CD14-positive monocyte (primary cell): ENCODE results near the gene WBP1. TPM values are rescaled to one million over a fixed set of nuclear protein-coding genes. Genes with fewer than 3 reads are reported as not detected.
"Not testable (repeated sequence)": the region's sequence is repeated elsewhere in the genome, so short reads cannot be mapped to it uniquely, and the experiment has no call there.

Experiments
- DNase-seq, 3 donors: peaks; one replicate each; pipeline ENCODE4 v3.0.0-alpha.2; 2011 to 2022
- H2AFZ ChIP-seq: 2 replicates; pipeline ENCODE4 v1.6.0; 2012; ENCODE audit warnings: mild to moderate bottlenecking, low read depth, low read length, inconsistent platforms; ENCODE audit not compliant: insufficient read depth, poor library complexity, severe bottlenecking
- H3K27ac ChIP-seq, 2 donors: 1 replicate in 1 of 2; 2 replicates in 1 of 2; pipeline ENCODE4 v1.5.1; 2012 to 2013; ENCODE audit warnings: low read length in 2 of 2, control low read depth in 1 of 2, inconsistent platforms in 1 of 2, low read depth in 1 of 2, mild to moderate bottlenecking in 1 of 2
- H3K27me3 ChIP-seq, 2 donors: one replicate each; pipeline versions ENCODE4 v1.6.0 to v1.6.1; 2011 to 2013; ENCODE audit warnings: low read length in 2 of 2; ENCODE audit not compliant: control insufficient read depth in 2 of 2, insufficient read depth in 2 of 2
- H3K36me3 ChIP-seq, 2 donors: replicated peaks in 1 of 2; 1 replicate in 1 of 2; 2 replicates in 1 of 2; pipeline versions ENCODE4 v1.5.1 to v1.6.1; 2012 to 2013; ENCODE audit warnings: low read length in 2 of 2, control low read depth in 1 of 2, inconsistent platforms in 1 of 2, mild to moderate bottlenecking in 1 of 2; ENCODE audit not compliant: insufficient read depth in 2 of 2, control insufficient read depth in 1 of 2
- H3K4me1 ChIP-seq, 2 donors: 1 replicate in 1 of 2; 2 replicates in 1 of 2; pipeline versions ENCODE4 v1.5.1 to v1.6.1; 2012 to 2013; ENCODE audit warnings: low read length in 2 of 2, control low read depth in 1 of 2, inconsistent platforms in 1 of 2, mild to moderate bottlenecking in 1 of 2, moderate library complexity in 1 of 2; ENCODE audit not compliant: insufficient read depth in 2 of 2, control insufficient read depth in 1 of 2
- H3K4me2 ChIP-seq: replicated peaks from 2 replicates; pipeline ENCODE3; 2012; ENCODE audit warnings: low read length, moderate library complexity, mild to moderate bottlenecking; ENCODE audit not compliant: poor library complexity, severe bottlenecking; ENCODE audit errors: extremely low read depth
- H3K4me3 ChIP-seq, 3 experiments: fragments of 200-600 bp in 1 of 3; sonication (generic) in 1 of 3; replicated peaks in 1 of 3; 1 replicate in 2 of 3; 2 replicates in 1 of 3; pipeline ENCODE4 v1.5.1; 2011 to 2013; ENCODE audit warnings: low read length in 3 of 3, mild to moderate bottlenecking in 3 of 3, control low read depth in 2 of 3, low read depth in 2 of 3, inconsistent platforms in 1 of 3, moderate library complexity in 1 of 3
- H3K79me2 ChIP-seq: 2 replicates; pipeline ENCODE4 v1.6.0; 2012; ENCODE audit warnings: mild to moderate bottlenecking, control low read depth, inconsistent platforms, low read length, moderate library complexity; ENCODE audit not compliant: insufficient read depth
- H3K9ac ChIP-seq: 2 replicates; pipeline ENCODE4 v1.6.0; 2017; ENCODE audit warnings: low read length, mild to moderate bottlenecking; ENCODE audit not compliant: insufficient read depth, poor library complexity, severe bottlenecking
- H3K9me3 ChIP-seq, 2 donors: replicated peaks in 1 of 2; 1 replicate in 1 of 2; 2 replicates in 1 of 2; pipeline versions ENCODE4 v1.5.1 to v1.6.1; 2012 to 2013; ENCODE audit warnings: low read length in 2 of 2, control low read depth in 1 of 2; ENCODE audit not compliant: control insufficient read depth in 1 of 2, insufficient read depth in 1 of 2
- H4K20me1 ChIP-seq: 2 replicates; pipeline ENCODE4 v1.6.0; 2012; ENCODE audit warnings: mild to moderate bottlenecking, low read length, control low read depth, moderate library complexity; ENCODE audit not compliant: insufficient read depth
- H3K27ac Mint-ChIP-seq, 7 donors: one replicate each; pipeline ENCODE4 v1.8.0; 2020; ENCODE audit warnings: mild to moderate bottlenecking in 7 of 7, mixed read lengths in 7 of 7, moderate library complexity in 6 of 7, inconsistent platforms in 2 of 7
- H3K27me3 Mint-ChIP-seq, 3 donors: one replicate each; pipeline ENCODE4 v1.8.0; 2021 to 2022; ENCODE audit warnings: low read depth in 3 of 3, mild to moderate bottlenecking in 3 of 3, mixed read lengths in 3 of 3, moderate library complexity in 3 of 3, inconsistent platforms in 1 of 3
- H3K36me3 Mint-ChIP-seq, 2 donors: one replicate each; pipeline ENCODE4 v1.8.0; 2020; ENCODE audit warnings: mixed read lengths in 2 of 2, inconsistent platforms in 1 of 2, mild to moderate bottlenecking in 1 of 2
- H3K4me1 Mint-ChIP-seq: one replicate; pipeline ENCODE4 v1.8.0; 2020; ENCODE audit warnings: mild to moderate bottlenecking, mixed read lengths
- H3K4me3 Mint-ChIP-seq, 2 donors: one replicate each; pipeline ENCODE4 v1.8.0; 2020; ENCODE audit warnings: mild to moderate bottlenecking in 2 of 2, mixed read lengths in 2 of 2, moderate library complexity in 1 of 2
- H3K9me3 Mint-ChIP-seq, 7 donors: one replicate each; pipeline ENCODE4 v1.8.0; 2020 to 2022; ENCODE audit warnings: mixed read lengths in 7 of 7, mild to moderate bottlenecking in 6 of 7, moderate library complexity in 6 of 7, inconsistent platforms in 2 of 7
- WGBS: methylation state at CpG from one replicate; pipeline ENCODE4 v1.1.5; 2013; ENCODE audit warnings: missing lambda C conversion rate; ENCODE audit not compliant: insufficient coverage; 5-methylcytosine and 5-hydroxymethylcytosine counted together
- intact Hi-C, 2 donors: fragments of 100-400 bp; cut with micrococcal nuclease; formaldehyde crosslinking; loops; one replicate each; pipeline versions ENCODE4 v1.15.0 to v1.15.1; 2023
- polyA plus RNA-seq, 3 donors: library from polyadenylated mRNA; depleted of rRNA in 1 of 3; unstranded in 2 of 3; stranded (reverse) in 1 of 3; fragments of 300-500 nt in 2 of 3; fragments of >200 nt in 1 of 3; fragmentation: Illumina TruSeq in 2 of 3; gene quantifications; 1 replicate in 2 of 3; 2 replicates in 1 of 3; pipeline ENCODE4 v1.2.3, GENCODE V29; 2012 to 2021
- TF ChIP-seq, protein P1 (sequence below): fragments of 200-600 bp; IDR thresholded peaks from one replicate; pipeline ENCODE4 v1.8.0; 2022; ENCODE audit warnings: antibody characterized with exemption, mild to moderate bottlenecking

Gene WBP1
- polyA plus RNA-seq, 3 donors = 23.9 to 109 (median 31.0) TPM

DNA sequence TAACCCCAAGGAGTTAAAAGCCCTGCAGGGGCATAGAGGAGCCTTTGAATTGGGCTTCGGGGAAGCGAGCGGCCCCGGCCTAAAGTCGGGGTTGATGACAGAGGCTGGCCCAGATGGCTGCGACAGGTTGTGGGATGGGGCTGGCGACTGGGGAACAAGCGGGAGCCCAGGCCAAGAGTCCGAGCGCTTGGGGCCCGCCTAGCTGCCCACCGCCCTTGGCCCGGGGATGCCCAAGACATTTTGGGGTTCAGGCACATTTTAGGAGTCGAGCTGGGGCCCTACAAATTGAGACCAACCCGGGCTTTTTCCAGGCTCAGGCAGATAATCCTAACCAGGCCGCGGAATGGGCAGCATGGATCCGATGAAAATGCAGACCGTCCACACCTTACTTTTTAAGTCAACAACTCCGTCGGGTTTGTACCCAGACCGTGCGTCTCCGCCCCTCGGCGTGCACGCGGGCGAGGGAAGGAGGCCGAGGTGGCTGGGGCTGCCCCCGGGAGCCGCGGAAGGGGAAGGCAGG lies 17.0 kb upstream of the WBP1 start:
- no peaks in the 10 kb centered on the region for H3K79me2 ChIP-seq
- peaks cover 28 to 59% of the 10 kb centered on the region in 2 donors for H3K27me3 ChIP-seq

DNA sequence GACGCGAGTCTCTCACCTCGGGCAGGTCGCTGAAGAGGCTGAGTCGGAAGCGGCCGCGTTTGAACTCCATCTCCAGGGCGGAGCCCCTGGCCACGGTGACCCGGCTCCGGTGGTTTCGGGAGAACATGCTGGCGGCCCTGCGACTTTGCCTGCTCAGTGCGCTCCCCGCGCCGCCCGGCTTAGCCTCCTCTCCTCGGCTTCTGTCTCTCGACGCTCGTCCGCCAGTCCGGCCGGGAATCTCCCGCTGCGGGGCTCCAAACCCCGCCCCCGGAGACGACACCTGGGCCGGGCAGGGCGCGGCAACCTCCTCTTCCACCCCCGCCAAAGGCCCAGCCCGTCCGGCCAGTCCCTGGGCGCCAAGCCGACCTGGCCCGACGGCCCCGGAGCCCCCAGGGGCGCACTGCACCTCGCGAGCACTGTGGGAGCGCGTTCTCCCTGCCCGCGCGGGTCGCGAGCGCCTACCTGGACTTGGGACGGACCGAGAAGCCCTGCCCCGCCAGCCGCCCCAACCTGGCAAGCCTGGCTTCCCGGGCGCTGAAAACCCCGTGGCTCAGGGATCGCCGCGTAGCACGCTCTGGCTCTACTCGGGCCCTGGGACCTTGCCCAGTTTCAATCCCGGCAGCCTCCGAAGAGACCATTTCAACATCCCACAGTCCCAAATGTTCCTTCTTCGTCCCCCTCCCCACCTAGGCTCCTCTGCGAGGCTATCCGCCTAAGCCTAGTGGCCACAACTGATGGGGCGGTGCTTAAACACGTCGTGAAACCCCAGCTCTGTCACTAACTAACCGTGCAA lies 16.4 kb upstream of the WBP1 start, which contains the start of gene RTKN:
RTKN (minus strand) TSS at position 248 of the 793 bp plus-strand sequence; CDS start at position 127, 121 bp downstream.
- no peak within 1 kb of the TSS for H3K27ac Mint-ChIP-seq
- Histone ChIP-seq H3K36me3 (no peaks in the 10 kb centered on the region), H3K27me3 (peaks cover 28 to 59% of the 10 kb centered on the region in 2 donors), H3K79me2 (no peaks in the 10 kb centered on the region), H2AFZ (peak within 1 kb of the TSS; percentile 79), H3K27ac (no peak within 1 kb of the TSS), H3K4me1 (peaks cover 30 to 33% of the 10 kb centered on the region in 2 donors), H4K20me1 (no peaks in the 10 kb centered on the region), H3K4me2 (peak within 1 kb of the TSS; percentile 75), H3K4me3 (peak within 1 kb of the TSS in 1 of 3 experiments; percentile 69), H3K9me3 (peaks cover 0 to 19% of the 10 kb centered on the region in 2 donors), H3K9ac (peak within 1 kb of the TSS; percentile 29)
- H3K36me3 Mint-ChIP-seq = peaks cover 4 to 5% of the 10 kb centered on the region in 2 donors
- H3K4me1 Mint-ChIP-seq = peaks cover 34% of the 10 kb centered on the region
- TF ChIP-seq, protein P1, sequence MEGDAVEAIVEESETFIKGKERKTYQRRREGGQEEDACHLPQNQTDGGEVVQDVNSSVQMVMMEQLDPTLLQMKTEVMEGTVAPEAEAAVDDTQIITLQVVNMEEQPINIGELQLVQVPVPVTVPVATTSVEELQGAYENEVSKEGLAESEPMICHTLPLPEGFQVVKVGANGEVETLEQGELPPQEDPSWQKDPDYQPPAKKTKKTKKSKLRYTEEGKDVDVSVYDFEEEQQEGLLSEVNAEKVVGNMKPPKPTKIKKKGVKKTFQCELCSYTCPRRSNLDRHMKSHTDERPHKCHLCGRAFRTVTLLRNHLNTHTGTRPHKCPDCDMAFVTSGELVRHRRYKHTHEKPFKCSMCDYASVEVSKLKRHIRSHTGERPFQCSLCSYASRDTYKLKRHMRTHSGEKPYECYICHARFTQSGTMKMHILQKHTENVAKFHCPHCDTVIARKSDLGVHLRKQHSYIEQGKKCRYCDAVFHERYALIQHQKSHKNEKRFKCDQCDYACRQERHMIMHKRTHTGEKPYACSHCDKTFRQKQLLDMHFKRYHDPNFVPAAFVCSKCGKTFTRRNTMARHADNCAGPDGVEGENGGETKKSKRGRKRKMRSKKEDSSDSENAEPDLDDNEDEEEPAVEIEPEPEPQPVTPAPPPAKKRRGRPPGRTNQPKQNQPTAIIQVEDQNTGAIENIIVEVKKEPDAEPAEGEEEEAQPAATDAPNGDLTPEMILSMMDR = no peak
- H3K9me3 Mint-ChIP-seq = peaks cover 0 to 9% (median 6%) of the 10 kb centered on the region in 7 donors
- WGBS = 9% methylated on average over 66 of the region's 75 CpGs
- no peak for DNase-seq
- H3K27me3 Mint-ChIP-seq = peaks cover 42 to 69% (median 52%) of the 10 kb centered on the region in 3 donors
- peak within 1 kb of the TSS; percentile 69 to 92 for H3K4me3 Mint-ChIP-seq
- intact Hi-C loops = no loop called here

More for the DNA sequence above, 17.0 kb upstream of the WBP1 start:
- Mint-ChIP-seq H3K27ac (no peak overlapping the region), H3K36me3 (peaks cover 4 to 5% of the 10 kb centered on the region in 2 donors), H3K4me3 (peak overlapping the region; percentile 69 to 92), H3K9me3 (peaks cover 0 to 9% (median 6%) of the 10 kb centered on the region in 7 donors), H3K4me1 (peaks cover 36% of the 10 kb centered on the region), H3K27me3 (peaks cover 39 to 65% (median 51%) of the 10 kb centered on the region in 3 donors)
- peak overlapping the region; percentile 79 for H2AFZ ChIP-seq
- TF ChIP-seq, protein P1 = no peak
- H3K4me1 ChIP-seq = peaks cover 32 to 33% of the 10 kb centered on the region in 2 donors
- WGBS = 49% methylated on average over 33 of the region's 33 CpGs
- intact Hi-C loops = no loop called here
- no peaks in the 10 kb centered on the region for H3K36me3 ChIP-seq
- peaks cover 0 to 19% of the 10 kb centered on the region in 2 donors for H3K9me3 ChIP-seq
- H4K20me1 ChIP-seq = no peaks in the 10 kb centered on the region
- H3K9ac ChIP-seq = no peak overlapping the region
- no peak overlapping the region for H3K27ac ChIP-seq
- H3K4me3 ChIP-seq = peak overlapping the region in 1 of 3 experiments; percentile 69
- H3K4me2 ChIP-seq = peak overlapping the region; percentile 75
- no peak for DNase-seq

DNA sequence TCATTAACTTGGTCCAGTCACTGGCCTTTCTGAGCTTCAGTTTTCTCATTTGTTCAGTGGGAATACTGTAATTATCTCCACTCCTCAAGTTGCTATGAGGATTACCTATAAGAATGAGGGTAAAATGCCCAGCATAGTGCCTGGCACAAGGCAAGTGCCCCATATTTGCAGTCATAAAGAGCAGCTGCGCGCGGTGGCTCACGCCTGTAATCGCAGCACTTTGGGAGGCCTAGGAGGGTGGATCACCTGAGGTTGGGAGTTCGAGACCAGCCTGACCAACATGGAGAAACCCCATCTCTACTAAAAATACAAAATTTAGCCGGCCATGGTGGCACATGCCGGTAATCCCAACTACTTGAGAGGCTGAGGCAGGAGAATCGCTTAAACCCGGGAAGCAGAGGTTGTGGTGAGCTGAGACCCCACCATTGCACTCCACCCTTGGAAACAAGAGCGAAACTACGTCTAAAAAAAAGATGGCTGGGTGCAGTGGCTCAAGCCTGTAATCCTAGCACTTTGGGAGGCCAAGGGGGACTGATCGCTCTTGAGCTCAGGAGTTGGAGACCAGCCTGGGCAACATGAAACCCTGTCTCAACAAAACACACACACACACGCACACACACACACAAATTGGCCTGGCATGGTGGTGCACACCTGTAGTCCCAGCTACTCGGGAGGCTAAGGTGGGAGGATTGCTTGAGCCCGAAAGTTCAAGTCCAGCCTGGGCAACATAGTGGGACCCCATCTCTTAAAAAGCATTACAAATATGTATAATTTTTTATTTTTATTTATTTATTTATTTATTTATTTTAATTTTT lies 15.5 kb upstream of the WBP1 start:
- Mint-ChIP-seq H3K4me3 (peak overlapping the region in 1 of 2 donors; percentile 92), H3K27me3 (peaks cover 42 to 69% (median 52%) of the 10 kb centered on the region in 3 donors), H3K4me1 (peaks cover 30% of the 10 kb centered on the region)
- WGBS = 96% methylated on average over 6 of the region's 16 CpGs
- H3K27ac ChIP-seq, H3K36me3 ChIP-seq, intact Hi-C loops, H3K27ac Mint-ChIP-seq, H3K9me3 Mint-ChIP-seq, H3K9ac ChIP-seq, H4K20me1 ChIP-seq, H3K79me2 ChIP-seq, H3K36me3 Mint-ChIP-seq, DNase-seq: not testable (repeated sequence)
- Histone ChIP-seq H3K4me3 (peak overlapping the region in 1 of 3 experiments; percentile 69), H2AFZ (peak overlapping the region; percentile 79), H3K27me3 (peaks cover 28 to 59% of the 10 kb centered on the region in 2 donors), H3K4me2 (peak overlapping the region; percentile 73), H3K4me1 (peaks cover 28 to 33% of the 10 kb centered on the region in 2 donors), H3K9me3 (peaks cover 0 to 19% of the 10 kb centered on the region in 2 donors)
